Heart left ventricle (tissue), 13 donors: ENCODE results near the gene DERL2.

ENCODE experiments used
- POLR2A ChIP-seq, 2 donors: fragments of 450-650 bp; IDR thresholded peaks; one replicate each; pipeline ENCODE4 v1.6.1; 2017; ENCODE audit warnings: antibody characterized with exemption in 2 of 2, mild to moderate bottlenecking in 2 of 2, moderate library complexity in 2 of 2
- TF ChIP-seq, protein P1 (sequence below), 12 donors: fragments of 200-600 bp; sonication (generic) in 4 of 12; IDR thresholded peaks; one replicate each; pipeline versions ENCODE4 v1.5.0 to v1.8.0; 2018 to 2022; ENCODE audit warnings: antibody characterized with exemption in 12 of 12, mild to moderate bottlenecking in 5 of 12
- donor health status: ischemic (EF 13 %, LVEDD 7.1; RV severe dilation, severe dysfunction).
- donor health status: DM: no; HTN: yes; CAD: no.
- donor health status: DM: no; HTN: no; CAD: no.
- donor health status: ischemic (EF 25% LVEDD 6.9; RV normal size, moderate dysfunction).
- donor health status: ischemic (EF 25% LVEDD 5.7; RV mildly dilated, moderate dysfunction).
- donor health status: ischemic (EF 35%, LVEDD 5.7; RV mildly dilated, moderate dysfunction).
- donor health status: nonischemic (EF 11% LVEDD 7.7; RV severe dilation, severe dysfunction).
- donor health status: DM: yes; HTN: yes; CAD: no.
- donor health status: PGD.
- donor health status: ischemic (EF 29% LVEDD 5.4; RV normal size, mild dysfunction).
- donor health status: nonischemic (EF 23%, LVEDD 6.1; RV moderate dilation, normal function).

DNA sequence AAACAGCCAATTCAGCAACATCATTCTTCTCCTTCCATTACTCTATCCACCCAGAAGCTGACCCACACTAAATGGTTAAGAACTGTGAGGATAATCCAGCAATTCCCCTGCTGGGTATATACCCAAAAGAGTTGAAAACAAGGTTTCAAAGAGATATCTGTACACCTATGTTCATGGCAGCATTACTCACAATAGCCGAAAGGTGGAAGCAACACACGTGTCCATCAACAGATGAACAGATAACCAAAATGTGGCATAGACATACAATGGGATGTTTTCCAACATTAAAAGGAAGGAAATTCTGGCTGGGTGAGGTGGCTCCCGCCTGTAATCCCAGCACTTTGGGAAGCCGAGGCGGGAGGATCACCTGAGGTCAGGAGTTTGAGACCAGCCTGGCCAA, 20.3 kb upstream of the DERL2 start:
- TF ChIP-seq, protein P1, sequence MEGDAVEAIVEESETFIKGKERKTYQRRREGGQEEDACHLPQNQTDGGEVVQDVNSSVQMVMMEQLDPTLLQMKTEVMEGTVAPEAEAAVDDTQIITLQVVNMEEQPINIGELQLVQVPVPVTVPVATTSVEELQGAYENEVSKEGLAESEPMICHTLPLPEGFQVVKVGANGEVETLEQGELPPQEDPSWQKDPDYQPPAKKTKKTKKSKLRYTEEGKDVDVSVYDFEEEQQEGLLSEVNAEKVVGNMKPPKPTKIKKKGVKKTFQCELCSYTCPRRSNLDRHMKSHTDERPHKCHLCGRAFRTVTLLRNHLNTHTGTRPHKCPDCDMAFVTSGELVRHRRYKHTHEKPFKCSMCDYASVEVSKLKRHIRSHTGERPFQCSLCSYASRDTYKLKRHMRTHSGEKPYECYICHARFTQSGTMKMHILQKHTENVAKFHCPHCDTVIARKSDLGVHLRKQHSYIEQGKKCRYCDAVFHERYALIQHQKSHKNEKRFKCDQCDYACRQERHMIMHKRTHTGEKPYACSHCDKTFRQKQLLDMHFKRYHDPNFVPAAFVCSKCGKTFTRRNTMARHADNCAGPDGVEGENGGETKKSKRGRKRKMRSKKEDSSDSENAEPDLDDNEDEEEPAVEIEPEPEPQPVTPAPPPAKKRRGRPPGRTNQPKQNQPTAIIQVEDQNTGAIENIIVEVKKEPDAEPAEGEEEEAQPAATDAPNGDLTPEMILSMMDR (IDR thresholded peaks at IDR 0.05), result no peak
- TF ChIP-seq POLR2A (IDR thresholded peaks at IDR 0.05), result no peak
